IgD-negative memory B cell (primary cell): ENCODE measurements around the gene BABAM2. TPM values are rescaled to one million over a fixed set of nuclear protein-coding genes. Genes with fewer than 3 reads are reported as not detected.
A peak's percentile ranks its signal among the peaks of the same experiment; 100 is the strongest.
"Not testable (repeated sequence)": the region's sequence is repeated elsewhere in the genome, so short reads cannot be mapped to it uniquely, and the experiment has no call there.

Experiments
- H3K27ac Mint-ChIP-seq, 3 donors: one replicate each; pipeline ENCODE4 v1.8.0; 2020 to 2022; ENCODE audit warnings: mild to moderate bottlenecking in 3 of 3, mixed read lengths in 3 of 3, moderate library complexity in 1 of 3
- H3K27me3 Mint-ChIP-seq: one replicate; pipeline ENCODE4 v1.8.0; 2021; ENCODE audit warnings: mixed read lengths
- H3K36me3 Mint-ChIP-seq: one replicate; pipeline ENCODE4 v1.8.0; 2020; ENCODE audit warnings: mild to moderate bottlenecking, mixed read lengths
- H3K4me1 Mint-ChIP-seq, 3 donors: one replicate each; pipeline ENCODE4 v1.8.0; 2020 to 2022; ENCODE audit warnings: mixed read lengths in 3 of 3, mild to moderate bottlenecking in 1 of 3
- H3K4me3 Mint-ChIP-seq, 4 donors: one replicate each; pipeline ENCODE4 v1.8.0; 2020 to 2022; ENCODE audit warnings: mild to moderate bottlenecking in 4 of 4, mixed read lengths in 4 of 4, moderate library complexity in 3 of 4
- H3K9me3 Mint-ChIP-seq, 3 donors: one replicate each; pipeline ENCODE4 v1.8.0; 2020 to 2021; ENCODE audit warnings: mixed read lengths in 3 of 3, mild to moderate bottlenecking in 1 of 3
- polyA plus RNA-seq: library from polyadenylated mRNA; unstranded; fragments of 300-500 nt; fragmentation: Illumina TruSeq; gene quantifications from one replicate; pipeline ENCODE4 v1.2.3, GENCODE V29; 2021

Gene BABAM2
- polyA plus RNA-seq, 1 donor from 2014 or later = 57.9 TPM

DNA sequence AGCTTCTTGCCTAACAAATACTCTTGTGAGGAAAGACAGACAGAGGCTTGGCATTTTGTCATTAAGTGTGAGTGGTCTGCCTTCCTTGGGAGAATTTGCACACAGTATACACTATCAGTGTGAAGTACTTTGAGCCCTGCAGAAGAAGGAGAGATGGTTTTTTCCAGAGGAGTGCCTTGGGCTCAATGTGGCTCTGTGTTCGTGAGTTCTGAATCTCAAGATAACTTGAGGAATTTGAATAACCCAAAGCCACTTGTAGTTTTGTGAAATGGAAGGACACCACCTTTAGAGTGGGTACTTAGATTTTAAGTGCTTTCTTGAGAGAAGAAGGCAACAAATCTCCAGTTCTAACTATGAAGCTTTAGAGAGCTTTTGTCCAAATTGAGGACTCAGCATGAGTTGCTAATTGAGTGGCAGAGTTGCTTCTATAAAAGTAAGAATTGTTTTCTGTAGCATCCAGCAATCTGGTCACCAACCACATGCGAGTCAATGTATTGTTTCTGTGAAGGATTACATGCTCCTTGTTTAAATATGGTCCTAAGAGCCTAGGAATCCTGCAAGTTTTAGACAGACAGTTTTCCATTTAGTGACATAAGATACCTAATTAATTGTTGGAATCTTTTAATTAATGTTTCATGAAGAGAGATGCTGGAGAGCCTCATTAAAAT lies 68.3 kb downstream of the BABAM2 start:
- peaks cover 7 to 23% (median 20%) of the 10 kb centered on the region in 3 donors for H3K4me1 Mint-ChIP-seq
- peaks cover 1 to 4% (median 3%) of the 10 kb centered on the region in 3 donors for H3K9me3 Mint-ChIP-seq
- H3K27ac Mint-ChIP-seq = no peak overlapping the region
- H3K27me3 Mint-ChIP-seq = no peaks in the 10 kb centered on the region
- H3K36me3 Mint-ChIP-seq = peaks cover 2% of the 10 kb centered on the region
- H3K4me3 Mint-ChIP-seq = no peak overlapping the region

DNA sequence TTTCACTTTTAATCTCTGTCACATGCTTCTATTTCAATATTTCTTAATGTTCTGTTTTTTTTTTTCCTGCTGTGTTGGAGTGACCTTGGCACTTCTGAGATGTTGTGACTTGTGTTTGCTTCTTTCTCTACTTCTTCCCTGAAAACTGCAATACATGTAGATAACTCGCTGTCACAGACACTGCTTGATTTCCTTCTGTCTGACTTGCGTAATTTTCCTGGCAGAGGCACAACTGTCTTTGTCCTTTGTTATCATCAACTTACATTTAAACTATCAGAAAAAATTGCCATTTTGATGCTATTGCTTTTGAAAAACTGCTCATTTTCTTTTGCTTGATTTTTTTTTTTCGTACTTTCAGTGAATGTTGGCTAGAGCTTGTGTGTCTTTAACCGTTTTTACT lies 69.0 kb downstream of the BABAM2 start:
- no peaks in the 10 kb centered on the region for H3K27me3 Mint-ChIP-seq
- peaks cover 7 to 20% (median 20%) of the 10 kb centered on the region in 3 donors for H3K4me1 Mint-ChIP-seq
- H3K4me3 Mint-ChIP-seq = no peak overlapping the region
- no peak overlapping the region for H3K27ac Mint-ChIP-seq
- H3K36me3 Mint-ChIP-seq = peaks cover 2% of the 10 kb centered on the region
- peaks cover 1 to 7% (median 5%) of the 10 kb centered on the region in 3 donors for H3K9me3 Mint-ChIP-seq

DNA sequence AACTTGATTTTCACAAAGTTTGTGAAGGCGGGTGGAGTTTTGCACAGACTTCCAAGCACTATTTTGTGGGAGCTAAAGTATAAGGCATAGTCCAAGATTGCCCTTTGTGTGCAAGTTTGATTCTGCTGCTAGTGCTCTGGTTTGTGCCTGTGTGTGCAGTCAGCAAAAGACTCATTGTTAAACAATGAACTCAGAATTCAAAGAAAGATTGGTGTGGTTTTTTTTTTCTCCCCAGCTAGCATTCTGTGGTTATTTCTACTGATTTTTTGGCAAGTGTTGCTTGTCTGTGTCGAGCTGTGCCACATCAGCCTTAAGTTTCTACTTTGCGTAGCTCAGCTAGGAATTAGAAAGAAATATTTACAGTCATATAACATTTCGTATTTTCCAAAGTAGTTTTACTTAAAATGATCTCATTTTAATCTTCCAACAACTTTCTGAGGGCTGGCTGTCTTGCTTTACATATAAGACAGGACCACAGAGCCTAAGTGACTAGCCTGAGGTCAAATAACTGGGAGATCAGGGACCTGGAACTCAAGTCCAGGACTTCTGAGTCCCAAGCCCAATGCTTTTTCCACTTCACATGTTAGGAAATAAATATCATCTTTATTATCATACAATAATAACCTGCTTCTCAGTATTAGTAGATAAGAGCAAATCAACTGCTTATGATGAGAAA lies 69.8 kb downstream of the BABAM2 start:
- H3K27me3 Mint-ChIP-seq = no peaks in the 10 kb centered on the region
- H3K4me3 Mint-ChIP-seq = no peak overlapping the region
- H3K4me1 Mint-ChIP-seq = peaks cover 2 to 12% (median 11%) of the 10 kb centered on the region in 3 donors

DNA sequence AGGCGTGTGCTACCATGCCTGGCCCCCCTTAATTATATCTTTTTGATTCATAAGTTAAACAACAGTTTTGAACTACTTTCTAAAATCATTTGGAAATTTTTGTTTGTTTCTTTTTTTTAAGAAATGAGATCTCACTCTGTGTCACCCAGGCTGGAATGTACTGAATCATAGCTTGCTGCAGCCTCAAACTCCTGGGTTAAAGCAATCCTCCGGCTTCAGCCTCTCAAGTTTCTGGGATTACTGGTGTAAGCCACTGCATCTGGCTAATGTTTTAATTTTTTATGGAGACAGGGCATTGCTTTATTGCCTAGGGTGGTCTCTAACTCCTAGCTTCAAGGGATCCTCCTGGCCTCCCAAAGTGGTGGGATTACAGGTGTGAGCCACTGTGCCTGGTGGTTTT lies 71.5 kb downstream of the BABAM2 start:
- no peaks in the 10 kb centered on the region for H3K27me3 Mint-ChIP-seq
- peaks cover 0 to 9% (median 2%) of the 10 kb centered on the region in 3 donors for H3K4me1 Mint-ChIP-seq

More for the DNA sequence above, 69.8 kb downstream of the BABAM2 start:
- H3K9me3 Mint-ChIP-seq = peaks cover 1 to 7% (median 5%) of the 10 kb centered on the region in 3 donors
- peaks cover 2% of the 10 kb centered on the region for H3K36me3 Mint-ChIP-seq
- H3K27ac Mint-ChIP-seq = no peak overlapping the region

DNA sequence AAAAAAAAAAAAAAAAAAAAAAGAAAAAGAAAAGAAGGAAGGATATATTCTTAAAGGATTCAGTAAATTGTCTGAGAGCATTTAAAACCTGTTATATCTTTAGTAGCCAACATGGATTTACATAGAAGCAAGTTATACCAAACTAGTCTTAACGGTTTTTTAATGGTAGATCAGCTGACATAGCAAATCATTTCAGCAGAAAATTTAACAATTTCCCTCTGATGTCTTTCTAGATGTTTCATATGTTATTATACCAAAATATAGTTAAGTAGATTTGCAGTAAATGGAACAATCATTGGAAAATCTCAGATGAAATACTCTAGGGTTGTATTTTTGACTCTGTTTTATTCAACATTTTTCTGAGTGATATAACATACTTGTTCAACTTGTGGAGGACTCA lies 72.9 kb downstream of the BABAM2 start:
- H3K4me3 Mint-ChIP-seq = no peak overlapping the region
- peaks cover 6 to 18% (median 9%) of the 10 kb centered on the region in 3 donors for H3K9me3 Mint-ChIP-seq
- H3K36me3 Mint-ChIP-seq = peaks cover 13% of the 10 kb centered on the region
- no peak overlapping the region for H3K27ac Mint-ChIP-seq
- H3K4me1 Mint-ChIP-seq = peaks cover 0 to 4% (median 2%) of the 10 kb centered on the region in 3 donors
- H3K27me3 Mint-ChIP-seq = no peaks in the 10 kb centered on the region

More for the DNA sequence above, 71.5 kb downstream of the BABAM2 start:
- Mint-ChIP-seq H3K27ac (no peak overlapping the region), H3K4me3 (no peak overlapping the region), H3K36me3 (peaks cover 8% of the 10 kb centered on the region), H3K9me3 (peaks cover 1 to 11% (median 7%) of the 10 kb centered on the region in 3 donors)

GRCh38 chr2:27964067-27964466 lies 73.5 kb downstream of the BABAM2 start:
- Mint-ChIP-seq H3K27ac (no peak overlapping the region), H3K27me3 (no peaks in the 10 kb centered on the region), H3K36me3 (peaks cover 17% of the 10 kb centered on the region), H3K9me3 (peaks cover 6 to 22% (median 13%) of the 10 kb centered on the region in 3 donors), H3K4me3 (no peak overlapping the region), H3K4me1 (peaks cover 0 to 2% (median 2%) of the 10 kb centered on the region in 3 donors)

- H3K27ac Mint-ChIP-seq = peak overlapping the region in 1 of 3 donors; percentile 32
- no peaks in the 10 kb centered on the region for H3K27me3 Mint-ChIP-seq
- H3K36me3 Mint-ChIP-seq = peaks cover 24% of the 10 kb centered on the region
- no peak overlapping the region for H3K4me3 Mint-ChIP-seq
- H3K9me3 Mint-ChIP-seq = peaks cover 8 to 26% (median 19%) of the 10 kb centered on the region in 3 donors
- peaks cover 0 to 3% (median 0%) of the 10 kb centered on the region in 3 donors for H3K4me1 Mint-ChIP-seq
These were observed 75.3 kb downstream of the BABAM2 start for GRCh38 chr2:27965841-27966240.

GRCh38 chr2:27966466-27966865 lies 75.9 kb downstream of the BABAM2 start:
- H3K27me3 Mint-ChIP-seq = no peaks in the 10 kb centered on the region
- peaks cover 0 to 3% (median 0%) of the 10 kb centered on the region in 3 donors for H3K4me1 Mint-ChIP-seq
- peaks cover 24% of the 10 kb centered on the region for H3K36me3 Mint-ChIP-seq
- H3K27ac Mint-ChIP-seq = no peak overlapping the region
- peaks cover 8 to 26% (median 19%) of the 10 kb centered on the region in 3 donors for H3K9me3 Mint-ChIP-seq
- H3K4me3 Mint-ChIP-seq = peak overlapping the region in 1 of 4 donors; percentile 52

- peaks cover 0 to 3% (median 0%) of the 10 kb centered on the region in 3 donors for H3K4me1 Mint-ChIP-seq
- peak overlapping the region in 1 of 3 donors; percentile 18 for H3K27ac Mint-ChIP-seq
These were observed 76.5 kb downstream of the BABAM2 start for GRCh38 chr2:27967076-27967475.

DNA sequence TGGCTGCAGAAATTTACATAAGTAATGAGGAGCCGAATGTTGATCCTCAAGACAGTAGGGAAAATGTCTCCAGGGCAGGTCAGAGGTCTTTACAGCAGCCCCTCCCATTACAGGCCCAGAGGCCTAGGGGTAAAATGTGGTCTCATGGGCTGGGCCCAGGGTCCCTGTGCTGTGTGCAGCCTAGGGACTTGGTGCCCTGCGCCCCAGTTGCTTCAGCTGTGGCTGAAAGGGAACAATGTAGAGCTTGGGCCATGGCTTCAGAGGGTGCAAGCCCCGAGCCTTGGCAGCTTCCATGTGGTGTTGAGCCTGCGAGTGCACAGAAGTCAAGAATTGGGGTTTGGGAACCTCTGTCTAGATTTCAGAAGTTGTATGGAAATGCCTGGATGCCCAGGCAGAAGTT lies 77.5 kb downstream of the BABAM2 start:
- H3K4me3 Mint-ChIP-seq, H3K4me1 Mint-ChIP-seq, H3K27ac Mint-ChIP-seq, H3K27me3 Mint-ChIP-seq: not testable (repeated sequence)
- H3K9me3 Mint-ChIP-seq = peaks cover 9 to 23% (median 17%) of the 10 kb centered on the region in 3 donors
- peaks cover 25% of the 10 kb centered on the region for H3K36me3 Mint-ChIP-seq

More at GRCh38 chr2:27967076-27967475, 76.5 kb downstream of the BABAM2 start:
- H3K9me3 Mint-ChIP-seq = peaks cover 9 to 26% (median 19%) of the 10 kb centered on the region in 3 donors
- no peak overlapping the region for H3K4me3 Mint-ChIP-seq
- H3K27me3 Mint-ChIP-seq = no peaks in the 10 kb centered on the region
- H3K36me3 Mint-ChIP-seq = peaks cover 24% of the 10 kb centered on the region

DNA sequence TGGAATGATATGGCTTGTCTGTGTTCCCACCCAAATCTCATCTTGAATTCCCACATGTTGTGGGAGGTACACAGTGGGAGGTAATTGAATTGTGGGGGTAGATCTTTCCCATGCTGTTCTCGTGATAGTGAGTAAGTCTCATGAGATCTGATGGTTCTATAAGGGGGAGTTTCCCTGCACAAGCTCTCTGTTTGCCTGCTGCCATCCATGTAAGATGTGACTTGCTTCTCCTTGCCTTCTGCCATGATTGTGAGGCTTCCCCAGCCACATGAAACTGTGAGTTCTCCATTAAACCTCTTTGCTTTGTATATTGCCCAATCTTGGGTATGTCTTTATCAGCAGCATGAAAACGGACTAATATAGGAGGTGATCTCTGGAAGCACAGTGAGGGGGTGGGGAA lies 78.4 kb downstream of the BABAM2 start:
- Mint-ChIP-seq H3K27ac (peak overlapping the region in 1 of 3 donors; percentile 4), H3K9me3 (peaks cover 9 to 23% (median 14%) of the 10 kb centered on the region in 3 donors), H3K36me3 (peaks cover 29% of the 10 kb centered on the region)
- H3K4me1 Mint-ChIP-seq, H3K4me3 Mint-ChIP-seq, H3K27me3 Mint-ChIP-seq: not testable (repeated sequence)

DNA sequence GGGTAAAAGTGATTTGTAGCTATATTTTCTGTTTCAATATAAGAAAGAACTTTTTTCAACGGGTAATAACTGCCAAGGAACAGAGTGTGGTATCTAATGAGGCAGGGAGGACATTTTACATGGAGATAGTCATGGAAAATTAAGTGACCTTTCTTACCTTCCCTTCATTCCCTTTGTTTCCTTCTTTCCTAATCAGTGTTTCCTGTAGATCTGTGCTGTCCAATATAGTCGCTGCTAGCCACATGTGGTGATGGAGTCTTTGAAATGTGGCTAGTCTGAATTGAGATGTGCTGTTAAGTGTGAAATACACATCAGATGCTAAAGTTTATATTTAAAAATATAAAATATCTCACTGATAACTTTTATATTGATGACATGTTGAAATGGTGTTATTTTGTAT lies 81.8 kb downstream of the BABAM2 start:
- H3K27ac Mint-ChIP-seq = peak overlapping the region in 1 of 3 donors; percentile 80
- peaks cover 27% of the 10 kb centered on the region for H3K36me3 Mint-ChIP-seq

DNA sequence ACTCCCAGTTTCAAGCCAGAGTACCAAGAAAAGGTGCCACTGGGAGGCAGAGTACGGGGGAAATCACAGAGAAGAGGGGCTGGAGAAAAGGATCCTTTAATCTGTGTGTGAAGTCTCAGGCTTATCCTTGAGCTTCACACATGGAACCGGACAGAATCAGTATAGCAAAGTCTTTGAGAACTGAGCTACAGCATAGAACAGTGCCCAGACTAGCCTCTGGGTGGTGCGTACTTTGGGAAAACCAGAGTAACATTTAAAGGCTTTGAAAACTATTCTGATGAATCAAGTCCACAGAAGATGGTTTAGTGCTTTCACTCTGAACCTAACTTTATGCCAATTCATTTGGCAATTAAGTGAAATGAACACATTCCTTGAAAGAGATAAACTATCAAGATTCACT lies 83.1 kb downstream of the BABAM2 start:
- peaks cover 1 to 13% (median 1%) of the 10 kb centered on the region in 3 donors for H3K4me1 Mint-ChIP-seq
- peaks cover 4 to 10% (median 8%) of the 10 kb centered on the region in 3 donors for H3K9me3 Mint-ChIP-seq
- H3K4me3 Mint-ChIP-seq = no peak overlapping the region
- no peak overlapping the region for H3K27ac Mint-ChIP-seq
- peaks cover 26% of the 10 kb centered on the region for H3K36me3 Mint-ChIP-seq
- H3K27me3 Mint-ChIP-seq = no peaks in the 10 kb centered on the region

More for the DNA sequence above, 81.8 kb downstream of the BABAM2 start:
- Mint-ChIP-seq H3K4me1 (peaks cover 0 to 4% (median 1%) of the 10 kb centered on the region in 3 donors), H3K27me3 (no peaks in the 10 kb centered on the region), H3K9me3 (peaks cover 7 to 13% (median 10%) of the 10 kb centered on the region in 3 donors), H3K4me3 (no peak overlapping the region)

DNA sequence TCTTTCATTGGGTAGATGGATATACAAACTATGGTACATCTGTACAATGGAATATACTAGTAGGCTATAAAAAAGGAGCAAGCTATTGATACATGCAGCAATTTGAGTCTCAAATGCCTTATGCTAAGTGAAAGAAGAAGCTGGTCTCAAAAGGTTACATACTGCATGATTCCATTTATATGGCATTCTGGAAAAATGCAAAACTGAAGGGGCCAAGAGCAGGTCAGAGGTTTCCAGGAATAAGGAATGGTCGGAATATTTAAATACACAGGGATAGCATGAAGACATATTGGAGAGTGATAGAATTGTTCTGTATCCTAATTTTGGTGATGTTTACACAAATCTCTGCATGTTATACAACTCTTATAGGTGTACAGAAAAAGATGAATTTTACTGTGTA lies 85.8 kb downstream of the BABAM2 start:
- peaks cover 4 to 19% (median 12%) of the 10 kb centered on the region in 3 donors for H3K4me1 Mint-ChIP-seq
- peaks cover 0 to 4% (median 0%) of the 10 kb centered on the region in 3 donors for H3K9me3 Mint-ChIP-seq
- H3K4me3 Mint-ChIP-seq = no peak overlapping the region
- H3K36me3 Mint-ChIP-seq = peaks cover 15% of the 10 kb centered on the region
- no peak overlapping the region for H3K27ac Mint-ChIP-seq
- no peaks in the 10 kb centered on the region for H3K27me3 Mint-ChIP-seq

DNA sequence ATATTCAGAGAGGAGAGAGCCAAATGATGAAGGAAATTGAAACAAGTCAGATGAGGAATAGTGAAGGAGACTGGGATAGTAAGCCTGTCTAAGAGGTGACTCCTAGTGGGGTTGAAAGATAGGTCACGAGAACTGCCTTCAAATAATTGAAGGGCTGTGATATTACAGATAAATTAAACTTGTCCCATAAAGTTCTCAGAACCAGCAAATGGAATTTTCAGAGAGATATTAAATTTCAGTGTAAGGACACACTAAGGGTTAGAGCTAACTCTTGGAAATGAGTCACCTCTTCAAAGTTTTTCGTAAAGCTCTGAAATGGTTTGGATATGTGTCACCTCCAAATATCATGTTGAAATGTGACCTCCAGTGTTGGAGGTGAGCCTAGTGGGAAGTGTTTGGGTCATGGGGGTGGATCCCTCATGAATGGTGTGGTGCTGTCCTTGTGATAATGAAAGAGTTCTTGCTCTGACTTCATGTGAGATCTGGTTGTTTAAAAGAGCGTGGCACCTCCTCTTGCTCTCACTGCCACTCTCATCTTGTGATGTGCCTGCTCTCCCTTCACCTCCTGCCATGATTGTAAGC lies 87.3 kb downstream of the BABAM2 start:
- no peak overlapping the region for H3K27ac Mint-ChIP-seq
- no peaks in the 10 kb centered on the region for H3K27me3 Mint-ChIP-seq
- peaks cover 15% of the 10 kb centered on the region for H3K36me3 Mint-ChIP-seq
- H3K4me1 Mint-ChIP-seq = peaks cover 4 to 19% (median 12%) of the 10 kb centered on the region in 3 donors
- H3K9me3 Mint-ChIP-seq = peaks cover 0 to 4% (median 0%) of the 10 kb centered on the region in 3 donors
- no peak overlapping the region for H3K4me3 Mint-ChIP-seq
